NOMO-1 treated with DMSO at 0.1 percent for 48 hours (cell line): ENCODE measurements around the gene CFAP46.
"Not testable (repeated sequence)": the region's sequence is repeated elsewhere in the genome, so short reads cannot be mapped to it uniquely, and the experiment has no call there.

Experiments
- DNase-seq: peaks from one replicate; lab custom pipeline; 2025; ENCODE audit not compliant: unreplicated experiment; lab: John Stamatoyannopoulos, UW

The CFAP46 gene

GRCh38 chr10:132929480-132929879, 12.9 kb downstream of the CFAP46 start:
- DNase-seq: no peak

- DNase-seq: no peak
These were observed 14.1 kb downstream of the CFAP46 start for GRCh38 chr10:132928261-132928660.

- no peak for DNase-seq
These were observed 14.5 kb downstream of the CFAP46 start for GRCh38 chr10:132927824-132928223.

- no peak for DNase-seq
These were observed 15.4 kb downstream of the CFAP46 start for GRCh38 chr10:132926777-132927650.

- DNase-seq: no peak
These were observed 16.3 kb downstream of the CFAP46 start for GRCh38 chr10:132926070-132926469.

GRCh38 chr10:132925614-132926013, 16.8 kb downstream of the CFAP46 start:
- DNase-seq: no peak

- no peak for DNase-seq
These were observed 17.3 kb downstream of the CFAP46 start for GRCh38 chr10:132925071-132925561.

GRCh38 chr10:132924046-132924952, 18.1 kb downstream of the CFAP46 start:
- DNase-seq: no peak

- DNase-seq: not testable (repeated sequence)
These were observed 19.0 kb downstream of the CFAP46 start for GRCh38 chr10:132923384-132923783.

GRCh38 chr10:132922872-132923271, 19.5 kb downstream of the CFAP46 start:
- no peak for DNase-seq

GRCh38 chr10:132921818-132922807, 20.3 kb downstream of the CFAP46 start:
- no peak for DNase-seq

- DNase-seq: no peak
These were observed 21.3 kb downstream of the CFAP46 start for GRCh38 chr10:132921086-132921485.

- DNase-seq: no peak
These were observed 22.1 kb downstream of the CFAP46 start for GRCh38 chr10:132920101-132920925.

- no peak for DNase-seq
These were observed 22.8 kb downstream of the CFAP46 start for GRCh38 chr10:132919374-132920100.

- no peak for DNase-seq
These were observed 23.6 kb downstream of the CFAP46 start for GRCh38 chr10:132918617-132919373.

- DNase-seq: no peak
These were observed 24.1 kb downstream of the CFAP46 start for GRCh38 chr10:132918264-132918616.

- DNase-seq: no peak
These were observed 25.3 kb downstream of the CFAP46 start for GRCh38 chr10:132916956-132917666.

- no peak for DNase-seq
These were observed 25.9 kb downstream of the CFAP46 start for GRCh38 chr10:132916421-132916841.
